H9 (cell line): Measurements from ENCODE around the gene PLXNA4. TPM values are rescaled to one million over a fixed set of nuclear protein-coding genes. Genes with fewer than 3 reads are reported as not detected.

Source experiments
- DNase-seq: peaks from one replicate; pipeline ENCODE4 v3.0.0-alpha.2; 2017
- H2AFZ ChIP-seq: one replicate; pipeline ENCODE4 v1.6.1; 2013; ENCODE audit warnings: mild to moderate bottlenecking, low read length, control low read depth, moderate library complexity
- H2AK5ac ChIP-seq: 2 replicates; pipeline ENCODE4 v1.6.1; 2013; ENCODE audit warnings: low read length, control low read depth, mixed read lengths; ENCODE audit not compliant: insufficient read length
- H2BK120ac ChIP-seq: one replicate; pipeline ENCODE4 v1.6.1; 2013; ENCODE audit warnings: low read depth, mild to moderate bottlenecking, low read length, control low read depth, inconsistent platforms; ENCODE audit not compliant: poor library complexity, severe bottlenecking
- H2BK12ac ChIP-seq: 2 replicates; pipeline ENCODE4 v1.6.1; 2013; ENCODE audit warnings: low read length, control low read depth, mixed read lengths, low read depth; ENCODE audit not compliant: insufficient read length
- H2BK15ac ChIP-seq: 2 replicates; pipeline ENCODE4 v1.6.1; 2013; ENCODE audit warnings: low read depth, low read length, control low read depth
- H2BK20ac ChIP-seq: one replicate; pipeline ENCODE4 v1.6.1; 2013; ENCODE audit warnings: low read depth, mild to moderate bottlenecking, low read length, control low read depth, inconsistent platforms; ENCODE audit not compliant: poor library complexity, severe bottlenecking
- H2BK5ac ChIP-seq: 2 replicates; pipeline ENCODE4 v1.6.1; 2013; ENCODE audit warnings: low read length, control low read depth, mixed read lengths; ENCODE audit not compliant: insufficient read length
- H3K14ac ChIP-seq: 2 replicates; pipeline ENCODE4 v1.6.1; 2013; ENCODE audit warnings: low read length, control low read depth; ENCODE audit not compliant: insufficient read depth
- H3K18ac ChIP-seq: 2 replicates; pipeline ENCODE4 v1.6.1; 2013; ENCODE audit warnings: low read depth, mild to moderate bottlenecking, mixed read lengths, low read length, control low read depth; ENCODE audit not compliant: insufficient read length
- H3K23ac ChIP-seq: 2 replicates; pipeline ENCODE4 v1.6.1; 2013; ENCODE audit warnings: low read length, control low read depth, mixed read lengths, low read depth; ENCODE audit not compliant: insufficient read length
- H3K23me2 ChIP-seq: 2 replicates; pipeline ENCODE4 v1.6.1; 2013; ENCODE audit warnings: low read depth, mild to moderate bottlenecking, mixed read lengths, low read length, control low read depth; ENCODE audit not compliant: insufficient read length, poor library complexity, severe bottlenecking
- H3K27ac ChIP-seq: 2 replicates; pipeline ENCODE4 v1.5.1; 2013; ENCODE audit warnings: low read length, control low read depth, mixed read lengths, low read depth; ENCODE audit not compliant: insufficient read length
- H3K27me3 ChIP-seq: 2 replicates; pipeline ENCODE4 v1.6.1; 2013; ENCODE audit warnings: low read length, control low read depth, inconsistent platforms; ENCODE audit not compliant: insufficient read depth
- H3K4ac ChIP-seq: 2 replicates; pipeline ENCODE4 v1.6.1; 2013; ENCODE audit warnings: low read depth, mild to moderate bottlenecking, control low read depth, inconsistent platforms, low read length, moderate library complexity
- H3K4me1 ChIP-seq: 2 replicates; pipeline ENCODE4 v1.6.1; 2013; ENCODE audit warnings: low read length, control low read depth, inconsistent platforms; ENCODE audit not compliant: insufficient read depth
- H3K4me2 ChIP-seq: 2 replicates; pipeline ENCODE4 v1.6.1; 2013; ENCODE audit warnings: low read length, control low read depth, mixed read lengths; ENCODE audit not compliant: insufficient read length, insufficient read depth
- H3K56ac ChIP-seq: 2 replicates; pipeline ENCODE4 v1.6.1; 2013; ENCODE audit warnings: low read depth, mild to moderate bottlenecking, mixed read lengths, low read length, control low read depth; ENCODE audit not compliant: insufficient read length
- H3K79me1 ChIP-seq: 2 replicates; pipeline ENCODE4 v1.6.1; 2013; ENCODE audit warnings: low read depth, mild to moderate bottlenecking, moderate library complexity, low read length, control low read depth, inconsistent platforms; ENCODE audit not compliant: insufficient read depth, poor library complexity, severe bottlenecking
- H3K79me2 ChIP-seq: 2 replicates; pipeline ENCODE4 v1.6.1; 2013; ENCODE audit warnings: low read length, control low read depth, inconsistent platforms; ENCODE audit not compliant: insufficient read depth
- H3K9ac ChIP-seq: 2 replicates; pipeline ENCODE4 v1.6.1; 2013; ENCODE audit warnings: low read length, control low read depth, mixed read lengths; ENCODE audit not compliant: insufficient read length; ENCODE audit errors: extremely low read depth
- H3K9me3 ChIP-seq: one replicate; pipeline ENCODE4 v1.6.1; 2013; ENCODE audit warnings: low read depth, low read length, inconsistent platforms; ENCODE audit not compliant: control insufficient read depth
- H3T11ph ChIP-seq: one replicate; pipeline ENCODE4 v1.6.1; 2013; ENCODE audit warnings: mild to moderate bottlenecking, low read length, control low read depth, inconsistent platforms
- H4K20me1 ChIP-seq: one replicate; pipeline ENCODE4 v1.6.1; 2013; ENCODE audit not compliant: control insufficient read depth, insufficient read length, insufficient read depth
- H4K5ac ChIP-seq: 2 replicates; pipeline ENCODE4 v1.6.1; 2013; ENCODE audit warnings: low read depth, mild to moderate bottlenecking, mixed read lengths, low read length, control low read depth; ENCODE audit not compliant: insufficient read length
- H4K8ac ChIP-seq: replicated peaks from 2 replicates; pipeline ENCODE4 v1.6.1; 2013; ENCODE audit warnings: low read length, control low read depth, mixed read lengths, low read depth; ENCODE audit not compliant: insufficient read length
- H4K91ac ChIP-seq: 2 replicates; pipeline ENCODE4 v1.6.1; 2013; ENCODE audit warnings: low read depth, mild to moderate bottlenecking, moderate library complexity, mixed read lengths, low read length, control low read depth; ENCODE audit not compliant: insufficient read length
- H3K27ac Mint-ChIP-seq, 3 experiments: 2 replicates in 2 of 3; 3 replicates in 1 of 3; pipeline ENCODE4 v1.8.0; 2020 to 2021; ENCODE audit warnings: mixed read lengths in 3 of 3, mild to moderate bottlenecking in 1 of 3, moderate library complexity in 1 of 3
- H3K27me3 Mint-ChIP-seq: 2 replicates; pipeline ENCODE4 v1.8.0; 2021; ENCODE audit warnings: low read depth, mild to moderate bottlenecking, moderate library complexity, mixed read lengths
- H3K36me3 Mint-ChIP-seq, 3 experiments: 2 replicates in 2 of 3; 3 replicates in 1 of 3; pipeline ENCODE4 v1.8.0; 2020 to 2021; ENCODE audit warnings: low read depth in 3 of 3, mixed read lengths in 3 of 3; ENCODE audit not compliant: insufficient read depth in 1 of 3
- H3K4me1 Mint-ChIP-seq, 2 experiments: 2 replicates each; pipeline ENCODE4 v1.8.0; 2020; ENCODE audit warnings: mixed read lengths in 2 of 2
- H3K4me3 Mint-ChIP-seq, 2 experiments: 2 replicates in 1 of 2; 3 replicates in 1 of 2; pipeline ENCODE4 v1.8.0; 2020 to 2021; ENCODE audit warnings: mild to moderate bottlenecking in 2 of 2, mixed read lengths in 2 of 2, moderate library complexity in 1 of 2
- H3K9me3 Mint-ChIP-seq, 2 experiments: 2 replicates in 1 of 2; 3 replicates in 1 of 2; pipeline ENCODE4 v1.8.0; 2020; ENCODE audit warnings: mild to moderate bottlenecking in 2 of 2, mixed read lengths in 2 of 2, moderate library complexity in 1 of 2
- CTCF ChIP-seq: fragments of 200-600 bp; sonication (generic); conservative IDR thresholded peaks from 3 replicates; pipeline ENCODE4 v1.8.0; 2021; ENCODE audit warnings: antibody characterized with exemption, mild to moderate bottlenecking
- WGBS: extraction: QIAGEN DNeasy Blood & Tissue Kit; methylation state at CpG from one replicate; pipeline ENCODE4 v1.1.7; 2013; ENCODE audit warnings: missing lambda C conversion rate, low lambda C conversion rate, mixed read lengths; ENCODE audit not compliant: insufficient read length; ENCODE audit errors: extremely low coverage; 5-methylcytosine and 5-hydroxymethylcytosine counted together
- total RNA-seq: library from RNA; stranded (reverse); gene quantifications from 2 replicates; pipeline ENCODE4 v1.2.1, GENCODE V29; 2021

The PLXNA4 gene
- total RNA-seq, 1 experiment from 2014 or later, result 0.35 TPM

GRCh38 chr7:132213583-132213982 is 362.7 kb downstream of the PLXNA4 start:
- Histone ChIP-seq H3T11ph (no peak overlapping the region), H2BK20ac (no peak overlapping the region), H4K5ac (no peak overlapping the region), H2BK12ac (no peak overlapping the region), H3K4me1 (no peaks in the 10 kb centered on the region; the same call in 1 of the 2 replicates), H3K18ac (no peak overlapping the region), H3K79me1 (no peaks in the 10 kb centered on the region), H4K8ac (no peak overlapping the region), H2BK15ac (no peak overlapping the region), H2AK5ac (no peak overlapping the region), H3K79me2 (no peaks in the 10 kb centered on the region), H4K91ac (no peak overlapping the region), H3K27ac (no peak overlapping the region), H3K23me2 (no peaks in the 10 kb centered on the region), H3K56ac (no peak overlapping the region), H3K4ac (no peak overlapping the region), H3K4me2 (no peak overlapping the region), H4K20me1 (peaks cover 2% of the 10 kb centered on the region), H3K23ac (no peak overlapping the region), H3K9ac (no peak overlapping the region), H3K9me3 (no peaks in the 10 kb centered on the region), H3K14ac (no peak overlapping the region), H2BK5ac (no peak overlapping the region), H2BK120ac (no peak overlapping the region), H2AFZ (no peak overlapping the region), H3K27me3 (no peaks in the 10 kb centered on the region)
- Mint-ChIP-seq H3K4me3 (no peak overlapping the region), H3K27ac (no peak overlapping the region), H3K36me3 (no peaks in the 10 kb centered on the region; a peak in 1 of 7 replicates), H3K9me3 (no peaks in the 10 kb centered on the region; a peak in 1 of 5 replicates), H3K27me3 (peaks cover 5% of the 10 kb centered on the region), H3K4me1 (peaks cover 27 to 39% of the 10 kb centered on the region in 2 experiments)
- no CpG with 5 or more reads among the region's 5 CpGs for WGBS
- no peak for DNase-seq
- TF ChIP-seq CTCF, result no peak
